NCI-H1436 treated with DMSO at 0.1 percent for 48 hours (cell line): ENCODE data around the gene C1orf21.

Experiments
- DNase-seq: peaks from one replicate; lab custom pipeline; 2025; lab: John Stamatoyannopoulos, UW

Gene C1orf21

DNA sequence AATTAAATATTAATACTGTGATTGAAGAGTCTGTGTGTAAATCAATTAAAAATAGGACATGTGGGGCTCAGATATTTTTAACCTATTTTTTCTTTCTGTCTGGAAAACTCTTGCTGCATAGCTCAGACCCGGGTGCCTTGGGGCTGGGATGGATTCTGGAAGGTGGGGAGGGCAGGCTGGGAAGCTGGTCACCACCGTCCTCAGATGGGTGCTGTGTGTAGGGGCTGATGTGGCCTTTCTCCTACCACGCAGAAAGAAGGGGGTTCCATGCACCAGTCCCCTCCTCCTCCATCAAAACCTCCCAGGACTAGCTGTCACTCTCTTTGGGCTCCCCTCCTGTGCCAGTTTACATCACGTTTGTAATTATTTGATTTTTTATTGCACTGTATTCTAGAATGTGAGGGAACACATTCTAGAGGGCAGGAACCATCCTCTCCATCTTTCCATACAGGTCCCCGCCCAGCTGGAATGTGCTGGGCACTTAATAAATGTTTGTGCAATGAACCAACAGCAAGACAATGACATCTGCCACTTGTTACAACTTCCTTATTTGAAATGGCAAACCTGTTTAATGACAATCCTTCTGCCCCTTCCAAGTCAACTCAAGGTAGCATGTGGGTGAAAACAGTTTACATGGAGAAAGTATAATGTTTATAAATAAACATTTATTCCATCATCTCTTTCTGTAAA lies 263.5 kb downstream of the C1orf21 start:
- no peak for DNase-seq

DNA sequence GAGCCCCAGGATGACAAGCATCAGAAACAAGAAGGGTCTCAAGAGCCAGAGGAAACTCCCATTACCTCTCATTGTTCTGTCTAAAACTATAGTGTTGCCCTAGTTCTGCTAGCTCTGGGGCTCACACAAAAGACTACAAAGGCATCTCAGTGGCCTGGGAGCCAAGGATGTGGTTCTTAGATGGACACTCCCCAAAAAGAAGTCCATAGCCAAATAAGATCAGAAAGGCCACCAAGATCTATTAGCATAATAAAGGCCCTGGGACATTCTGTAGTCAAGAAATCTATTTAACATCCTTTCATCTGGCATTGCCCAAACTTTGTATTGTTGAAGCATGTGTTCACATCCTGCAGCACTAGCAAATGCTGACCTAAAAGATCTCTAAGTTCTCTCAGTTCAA lies 268.4 kb downstream of the C1orf21 start:
- DNase-seq: no peak

DNA sequence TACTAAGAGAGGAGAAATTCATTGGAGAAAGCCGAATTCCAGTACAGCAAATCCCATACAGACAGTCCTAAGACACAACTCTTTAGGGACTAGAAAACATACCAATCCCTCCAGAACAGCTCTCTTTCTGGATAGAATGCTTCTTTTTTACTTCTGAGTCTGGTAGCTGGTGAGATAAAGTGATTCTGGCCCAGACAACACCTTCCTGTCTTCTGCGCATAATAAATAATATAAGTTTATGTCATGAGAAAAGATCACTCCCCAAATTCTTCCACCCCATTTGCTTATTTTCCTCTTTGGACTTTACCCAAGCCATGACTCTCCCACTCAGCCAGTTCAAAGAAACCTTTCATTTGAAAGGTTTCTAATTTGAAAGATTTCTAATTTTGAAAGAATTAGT lies 269.4 kb downstream of the C1orf21 start:
- DNase-seq: no peak

DNA sequence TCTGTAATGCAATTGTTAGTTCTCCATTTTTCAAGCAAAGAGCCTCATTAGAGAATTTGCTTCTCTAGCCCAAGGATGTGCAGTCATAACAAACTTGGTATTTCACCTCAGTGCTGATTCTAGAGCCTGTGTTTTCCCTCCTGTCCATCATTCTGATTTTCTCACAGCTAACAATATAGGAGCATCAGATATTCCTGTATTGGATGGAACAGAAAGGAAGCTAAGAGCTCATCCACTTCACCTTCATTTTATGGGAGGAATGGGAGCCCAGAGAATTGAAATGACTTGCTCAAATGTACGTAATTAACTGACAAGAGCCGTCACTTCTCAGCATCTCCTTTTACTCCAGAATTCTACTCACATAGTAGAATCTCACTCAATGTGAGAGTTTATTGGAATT lies 271.2 kb downstream of the C1orf21 start:
- DNase-seq: no peak

DNA sequence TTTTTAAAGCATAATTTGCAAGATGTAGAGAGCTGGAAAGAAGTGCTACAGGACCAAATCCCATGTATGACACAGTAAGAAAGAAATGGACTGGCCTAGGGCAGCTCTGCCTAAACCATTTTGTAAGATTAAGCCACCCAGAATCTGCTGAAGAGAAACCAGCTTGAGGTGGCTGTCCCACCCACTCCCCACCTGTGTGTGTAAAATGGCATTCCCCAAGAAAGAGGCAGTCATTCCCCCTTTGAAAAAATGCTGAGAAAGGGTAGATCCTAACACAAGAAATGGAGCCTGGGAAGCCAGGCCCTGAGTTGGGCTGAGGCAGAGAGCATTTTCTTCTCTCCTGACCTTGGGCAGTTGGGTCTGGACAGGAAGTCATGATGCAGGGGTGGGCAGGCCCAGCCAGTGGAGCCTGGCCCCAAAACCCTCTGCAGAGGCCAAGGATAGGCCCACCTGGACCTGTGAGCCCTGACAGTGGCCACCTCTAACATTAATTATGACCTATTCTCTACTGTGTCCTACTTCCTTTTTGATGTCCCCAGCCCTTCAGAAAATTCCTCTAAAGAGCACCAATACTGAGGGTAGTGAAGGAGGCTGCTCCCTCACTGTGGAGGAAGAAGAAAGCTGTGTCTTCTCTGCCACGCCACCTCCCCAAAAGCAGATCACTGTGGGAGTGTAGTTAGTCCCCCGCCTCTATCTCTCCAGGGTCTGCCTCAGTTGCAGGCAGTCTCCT lies 273.8 kb downstream of the C1orf21 start:
- DNase-seq: no peak

DNA sequence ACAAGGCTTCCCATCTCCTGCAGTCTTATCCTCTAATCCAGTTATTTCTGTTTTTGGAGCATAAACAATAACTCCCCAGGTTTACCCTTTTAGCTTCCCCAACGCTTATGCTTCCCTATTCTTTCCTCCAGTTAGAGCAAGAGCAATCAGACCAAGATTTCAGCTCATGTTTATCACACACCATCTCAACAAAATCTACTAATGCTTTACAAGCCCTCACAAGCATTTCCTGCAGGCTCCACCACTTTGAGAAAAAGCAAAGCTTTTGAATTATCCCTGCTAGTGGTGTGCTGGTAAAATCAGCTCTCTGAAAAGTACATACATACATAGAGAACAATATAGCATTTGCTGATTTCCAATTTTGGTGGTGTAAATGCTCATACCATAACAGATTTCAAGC lies 275.0 kb downstream of the C1orf21 start:
- DNase-seq: no peak

DNA sequence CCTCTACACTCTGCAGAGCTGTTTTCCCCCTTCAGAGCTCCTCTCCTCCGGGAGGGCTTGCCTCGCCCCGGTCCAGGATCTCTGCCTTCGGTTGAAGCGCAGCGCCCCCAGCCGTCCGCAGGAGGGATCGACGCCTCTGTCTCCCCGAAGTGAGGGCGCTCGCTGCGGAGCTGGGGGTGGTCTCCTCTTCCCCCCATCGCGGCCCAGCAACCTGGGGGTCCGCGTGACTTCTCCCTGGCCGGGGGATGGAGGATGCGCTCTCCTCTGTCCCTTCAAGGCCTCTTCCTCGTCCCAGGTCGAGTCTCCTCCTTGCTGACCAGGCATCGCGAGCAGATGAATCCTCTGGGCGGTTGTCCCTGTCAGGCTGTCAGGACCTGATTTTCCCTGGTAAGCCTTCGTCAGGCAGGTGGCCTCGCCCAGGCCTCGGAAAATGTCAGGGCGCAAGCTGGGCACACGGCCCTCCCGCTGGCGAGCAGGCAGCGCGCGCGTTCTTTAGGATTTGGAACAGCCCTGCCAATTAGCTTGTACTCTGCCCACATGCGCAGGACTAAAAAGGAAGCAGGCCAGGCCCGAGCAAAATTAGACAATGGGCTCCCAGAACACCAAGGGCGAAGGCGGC lies 277.3 kb downstream of the C1orf21 start:
- DNase-seq: no peak

DNA sequence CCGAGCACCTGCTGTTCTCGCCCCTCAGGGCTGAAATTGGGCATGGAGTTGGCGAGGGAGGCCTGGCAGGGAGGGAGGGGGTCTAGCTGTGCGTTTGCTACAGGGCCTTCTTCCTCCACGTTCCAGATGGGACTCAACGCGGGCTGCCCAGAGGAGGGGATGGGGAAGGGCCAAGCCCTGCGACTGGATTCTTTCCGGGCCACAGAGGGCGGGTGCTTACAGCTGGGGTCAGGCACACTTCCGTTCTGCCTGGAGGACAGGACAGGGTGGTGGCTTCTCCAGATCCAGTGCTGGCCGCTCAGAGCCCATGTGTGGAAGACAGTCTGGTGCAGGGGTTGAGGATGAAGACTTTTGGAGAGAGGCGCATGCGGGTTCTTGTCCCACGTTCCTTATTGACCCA lies 277.8 kb downstream of the C1orf21 start:
- DNase-seq: no peak

DNA sequence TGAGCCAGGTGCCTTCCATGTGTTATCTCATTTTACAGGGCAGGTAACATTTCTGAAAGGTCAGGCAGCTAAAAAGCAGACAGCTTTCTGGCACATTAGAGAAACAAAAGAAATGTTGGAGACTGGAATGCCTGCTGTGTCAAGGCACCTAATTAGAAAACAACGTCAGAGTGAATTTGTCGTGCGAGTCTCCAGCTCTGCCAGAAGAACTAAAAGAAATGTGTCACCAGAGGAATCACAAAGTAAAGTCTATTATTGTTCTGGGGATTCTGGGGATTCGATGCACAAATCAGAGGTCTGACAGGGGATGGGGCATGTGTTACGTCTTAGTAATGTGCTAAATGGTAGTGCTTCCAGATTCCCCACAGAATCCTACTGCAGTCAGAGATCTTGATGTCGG lies 278.5 kb downstream of the C1orf21 start:
- DNase-seq: no peak

DNA sequence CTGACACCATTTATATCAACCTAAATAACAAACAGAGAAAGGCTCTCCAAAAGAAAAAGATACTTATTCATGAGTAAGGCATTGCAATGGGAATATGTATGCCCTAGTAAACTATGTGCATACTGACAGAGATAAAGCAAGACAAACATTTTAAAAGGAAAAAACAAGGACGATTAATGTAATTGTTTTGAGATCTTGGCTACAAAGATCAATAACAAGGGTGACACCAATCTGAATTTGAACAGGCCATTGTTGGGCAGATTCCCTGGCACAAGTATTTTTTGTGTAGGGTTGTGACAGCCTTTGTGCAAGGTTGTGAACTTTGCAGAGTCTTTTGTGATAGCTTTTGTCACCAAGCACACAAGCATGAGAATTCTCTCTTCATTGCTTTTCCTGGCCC lies 282.6 kb downstream of the C1orf21 start:
- DNase-seq: no peak

DNA sequence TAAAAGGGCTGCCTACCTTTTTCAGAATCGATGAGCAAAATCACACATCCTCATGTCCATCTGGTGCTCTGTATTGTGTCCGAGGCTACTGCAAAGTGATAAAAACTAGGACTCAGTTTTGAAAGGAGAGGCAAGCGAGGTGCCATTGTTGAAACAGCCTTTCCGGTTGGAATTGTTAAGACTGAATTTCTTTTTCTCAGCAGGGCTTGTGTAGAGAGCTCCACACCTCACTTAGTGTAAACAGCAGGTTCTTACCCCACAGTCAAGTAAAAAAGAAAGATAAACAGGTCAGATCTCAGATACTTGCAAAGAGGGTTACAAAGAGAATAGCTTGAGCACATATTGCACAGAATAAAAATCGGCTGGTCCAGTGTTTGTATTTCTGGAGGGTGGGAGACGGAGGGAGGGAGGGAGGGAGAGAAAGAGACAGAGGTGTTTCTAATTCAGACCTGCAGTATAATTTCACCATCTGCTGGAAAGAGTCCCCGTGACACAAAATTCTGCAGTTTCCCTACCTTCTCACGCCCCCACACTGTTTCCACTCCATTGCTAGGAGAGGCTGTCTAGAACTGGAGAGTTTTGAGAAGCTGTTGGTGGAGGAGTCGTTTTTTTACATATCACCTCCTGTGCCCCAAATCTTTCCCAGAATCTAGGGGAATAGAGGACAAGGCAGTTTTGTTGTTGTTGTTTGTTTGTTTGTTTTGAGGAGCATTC lies 285.3 kb downstream of the C1orf21 start:
- no peak for DNase-seq

DNA sequence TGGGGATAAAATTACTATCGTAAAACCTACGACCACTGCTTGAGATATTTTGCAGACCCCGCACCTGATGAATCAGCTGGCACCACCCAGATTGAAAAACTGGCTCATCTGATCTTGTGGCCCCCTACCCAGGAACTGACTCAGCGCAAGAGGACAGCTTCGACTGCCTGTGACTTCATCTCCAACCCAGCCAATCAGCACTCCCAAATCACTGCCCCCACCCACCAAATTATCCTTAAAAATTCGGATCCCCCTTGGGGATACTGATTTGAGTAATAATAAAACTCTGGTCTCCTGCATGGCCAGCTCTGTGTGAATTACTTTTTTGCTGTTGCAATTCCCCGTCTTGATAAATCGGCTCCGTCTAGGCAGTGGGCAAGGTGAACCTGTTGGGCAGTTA lies 286.5 kb downstream of the C1orf21 start:
- no peak for DNase-seq

DNA sequence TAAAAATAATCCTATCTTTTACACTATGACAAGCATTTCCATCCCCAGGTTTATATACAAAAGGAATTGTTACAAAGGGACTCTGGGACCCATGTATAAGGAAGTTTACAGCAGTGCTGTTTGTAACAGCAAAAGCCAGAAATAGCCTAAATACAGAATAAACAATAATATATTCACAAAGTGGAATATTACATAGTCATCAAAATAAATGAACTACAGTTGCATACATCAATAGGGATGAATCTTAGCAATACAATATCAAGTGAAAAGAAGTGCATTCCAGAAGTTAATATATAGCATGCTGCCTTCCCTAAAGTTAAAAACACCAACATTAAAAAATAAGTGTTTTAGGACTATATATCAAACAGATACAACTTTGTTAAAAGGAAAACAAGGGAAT lies 290.5 kb downstream of the C1orf21 start:
- no peak for DNase-seq
